Adrenal gland (tissue), 12 donors: ENCODE measurements around the gene BSND. TPM values are rescaled to one million over a fixed set of nuclear protein-coding genes. Genes with fewer than 3 reads are reported as not detected.

ENCODE experiments used
- DNase-seq, 7 donors: peaks; one replicate each; pipeline ENCODE4 v3.0.0-alpha.2; 2019 to 2020
- H3K27ac ChIP-seq, 5 donors: fragments of 200-600 bp; sonication (generic) in 4 of 5; 1 replicate in 3 of 5; 2 replicates in 2 of 5; pipeline versions ENCODE4 v1.5.1 to v1.8.0; 2016 to 2020; ENCODE audit warnings: mild to moderate bottlenecking in 1 of 5
- H3K27me3 ChIP-seq: fragments of 200-600 bp; 2 replicates; pipeline ENCODE4 v1.8.0; 2021
- H3K36me3 ChIP-seq, 2 donors: fragments of 200-600 bp; replicated peaks in 1 of 2; 1 replicate in 1 of 2; 2 replicates in 1 of 2; pipeline versions ENCODE4 v1.5.1 to v1.8.0; 2018 to 2022
- H3K4me1 ChIP-seq, 2 donors: fragments of 200-600 bp; replicated peaks in 1 of 2; 1 replicate in 1 of 2; 2 replicates in 1 of 2; pipeline versions ENCODE4 v1.5.1 to v1.8.0; 2018 to 2021
- H3K4me3 ChIP-seq, 4 donors: fragments of 200-600 bp; sonication (generic) in 3 of 4; one replicate each; pipeline ENCODE4 v1.5.1; 2016 to 2018
- H3K9me3 ChIP-seq, 3 donors: fragments of 200-600 bp; sonication (generic) in 1 of 3; replicated peaks in 1 of 3; 1 replicate in 2 of 3; 2 replicates in 1 of 3; pipeline versions ENCODE4 v1.5.1 to v1.8.0; 2016 to 2021
- POLR2A ChIP-seq, 2 donors: fragments of 450-650 bp; IDR thresholded peaks; one replicate each; pipeline ENCODE4 v1.6.1; 2017; ENCODE audit warnings: antibody characterized with exemption in 2 of 2, mild to moderate bottlenecking in 2 of 2, moderate library complexity in 1 of 2
- WGBS, 4 donors: extraction: QIAGEN DNeasy Blood & Tissue Kit in 2 of 4; methylation state at CpG; one replicate each; pipeline versions ENCODE4 v1.1.5 to v1.1.7; 2013 to 2017; 5-methylcytosine and 5-hydroxymethylcytosine counted together
- intact Hi-C, 2 donors: fragments of 100-400 bp; cut with DNase I; formaldehyde crosslinking; loops; one replicate each; pipeline versions ENCODE4 v1.14.1 to v1.15.0; 2022 to 2023
- polyA plus RNA-seq, 3 donors: library from polyadenylated mRNA; stranded (reverse); fragments of 200-250 nt in 2 of 3; fragments of 350-450 nt in 1 of 3; fragmentation: Illumina TruSeq in 1 of 3; extraction: RNeasy Lipid Tissue Mini Kit (QIAGEN cat#74804) in 1 of 3; gene quantifications; one replicate each; pipeline ENCODE4 v1.2.3, GENCODE V29; 2013 to 2014
- total RNA-seq, 9 donors: library from RNA; depleted of rRNA in 4 of 9; stranded (reverse); fragments of >200 nt in 4 of 9; fragments of 120-200 nt in 1 of 9; fragmentation: NEBNext Ultra II Directional in 1 of 9; extraction: Animal tissue kit (Norgen Biotek cat#: 25700) in 1 of 9; gene quantifications; one replicate each; pipeline versions ENCODE4 v1.1.0 to v1.2.4, GENCODE V29; 2013 to 2023
- TF ChIP-seq, protein P1 (sequence below), 6 experiments: fragments of 450-650 bp in 4 of 6; fragments of 200-600 bp in 2 of 6; sonication (generic) in 1 of 6; IDR thresholded peaks; 1 replicate in 5 of 6; 2 replicates in 1 of 6; pipeline versions ENCODE4 v1.5.1 to v1.8.0; 2016 to 2021; ENCODE audit warnings: antibody characterized with exemption in 6 of 6, mild to moderate bottlenecking in 2 of 6, moderate library complexity in 1 of 6
- donor health status: healthy with polysubstance abuse.
- donor health status: Bipolar disorder and iron deficiency.
- donor health status: DM: yes; HTN: yes; CAD: no.
- donor health status: DM: no; HTN: no; CAD: no.
- donor health status: DM: no; HTN: no; CAD: no.
- donor health status: DM: yes; HTN: yes; CAD: no.

BSND gene
- total and polyA plus RNA-seq, 12 donors: 0.04 to 0.44 (median 0.08) TPM; not detected in 9

DNA sequence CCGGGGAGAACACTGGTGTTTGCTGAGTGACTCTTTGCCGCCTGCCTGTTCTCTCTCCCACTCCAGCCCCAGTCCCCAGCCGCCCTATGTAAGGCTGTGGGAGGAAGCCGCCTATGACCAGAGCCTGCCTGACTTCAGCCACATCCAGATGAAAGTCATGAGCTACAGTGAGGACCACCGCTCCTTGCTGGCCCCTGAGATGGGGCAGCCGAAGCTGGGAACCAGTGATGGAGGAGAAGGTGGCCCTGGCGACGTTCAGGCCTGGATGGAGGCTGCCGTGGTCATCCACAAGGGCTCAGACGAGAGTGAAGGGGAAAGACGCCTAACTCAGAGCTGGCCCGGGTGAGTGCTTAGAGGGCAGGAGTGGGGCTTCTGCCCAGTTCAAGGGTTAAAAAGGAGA, 8.2 kb downstream of the BSND start:
- H3K27me3 ChIP-seq: no peaks in the 10 kb centered on the region
- no peak for DNase-seq
- no peak for TF ChIP-seq POLR2A (IDR thresholded peaks at IDR 0.05)
- TF ChIP-seq, protein P1, sequence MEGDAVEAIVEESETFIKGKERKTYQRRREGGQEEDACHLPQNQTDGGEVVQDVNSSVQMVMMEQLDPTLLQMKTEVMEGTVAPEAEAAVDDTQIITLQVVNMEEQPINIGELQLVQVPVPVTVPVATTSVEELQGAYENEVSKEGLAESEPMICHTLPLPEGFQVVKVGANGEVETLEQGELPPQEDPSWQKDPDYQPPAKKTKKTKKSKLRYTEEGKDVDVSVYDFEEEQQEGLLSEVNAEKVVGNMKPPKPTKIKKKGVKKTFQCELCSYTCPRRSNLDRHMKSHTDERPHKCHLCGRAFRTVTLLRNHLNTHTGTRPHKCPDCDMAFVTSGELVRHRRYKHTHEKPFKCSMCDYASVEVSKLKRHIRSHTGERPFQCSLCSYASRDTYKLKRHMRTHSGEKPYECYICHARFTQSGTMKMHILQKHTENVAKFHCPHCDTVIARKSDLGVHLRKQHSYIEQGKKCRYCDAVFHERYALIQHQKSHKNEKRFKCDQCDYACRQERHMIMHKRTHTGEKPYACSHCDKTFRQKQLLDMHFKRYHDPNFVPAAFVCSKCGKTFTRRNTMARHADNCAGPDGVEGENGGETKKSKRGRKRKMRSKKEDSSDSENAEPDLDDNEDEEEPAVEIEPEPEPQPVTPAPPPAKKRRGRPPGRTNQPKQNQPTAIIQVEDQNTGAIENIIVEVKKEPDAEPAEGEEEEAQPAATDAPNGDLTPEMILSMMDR (IDR thresholded peaks at IDR 0.05): no peak
- WGBS, 4 donors: 91 to 95% (median 94%) methylated on average over 12 of the region's 12 CpGs
- no peaks in the 10 kb centered on the region for H3K4me1 ChIP-seq
- no peaks in the 10 kb centered on the region for H3K36me3 ChIP-seq
- H3K9me3 ChIP-seq: no peaks in the 10 kb centered on the region
- H3K27ac ChIP-seq: no peak overlapping the region
- H3K4me3 ChIP-seq: no peak overlapping the region
- intact Hi-C loops: no loop called here

DNA sequence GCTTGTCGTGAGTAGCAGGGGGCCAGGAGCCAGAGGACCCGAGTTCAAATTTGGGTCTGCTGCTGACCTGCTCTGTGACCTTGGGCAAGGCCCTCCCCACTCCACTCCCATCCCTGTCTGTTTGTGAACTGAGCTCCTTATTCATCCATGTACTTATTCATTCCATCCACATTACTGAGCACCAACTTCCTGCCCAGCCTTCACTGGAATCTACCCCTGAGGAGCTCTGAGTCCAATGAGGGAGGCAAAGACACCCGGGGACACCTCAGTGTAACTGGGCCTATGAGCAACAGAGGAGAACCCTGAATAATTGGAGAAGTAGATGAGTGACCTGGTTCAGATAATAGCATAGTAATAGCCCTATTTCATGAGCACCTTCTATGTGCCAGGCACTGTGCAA, 8.9 kb downstream of the BSND start:
- intact Hi-C loops: no loop called here
- WGBS, 4 donors: 75 to 87% (median 86%) methylated on average over 2 to 3 of the region's 3 CpGs
- H3K27me3 ChIP-seq: no peaks in the 10 kb centered on the region
- H3K36me3 ChIP-seq: no peaks in the 10 kb centered on the region
- DNase-seq: no peak
- no peak overlapping the region for H3K27ac ChIP-seq
- no peaks in the 10 kb centered on the region for H3K4me1 ChIP-seq
- no peak for TF ChIP-seq POLR2A (IDR thresholded peaks at IDR 0.05)
- TF ChIP-seq, protein P1 (IDR thresholded peaks at IDR 0.05): no peak
- no peaks in the 10 kb centered on the region for H3K9me3 ChIP-seq
- no peak overlapping the region for H3K4me3 ChIP-seq

DNA sequence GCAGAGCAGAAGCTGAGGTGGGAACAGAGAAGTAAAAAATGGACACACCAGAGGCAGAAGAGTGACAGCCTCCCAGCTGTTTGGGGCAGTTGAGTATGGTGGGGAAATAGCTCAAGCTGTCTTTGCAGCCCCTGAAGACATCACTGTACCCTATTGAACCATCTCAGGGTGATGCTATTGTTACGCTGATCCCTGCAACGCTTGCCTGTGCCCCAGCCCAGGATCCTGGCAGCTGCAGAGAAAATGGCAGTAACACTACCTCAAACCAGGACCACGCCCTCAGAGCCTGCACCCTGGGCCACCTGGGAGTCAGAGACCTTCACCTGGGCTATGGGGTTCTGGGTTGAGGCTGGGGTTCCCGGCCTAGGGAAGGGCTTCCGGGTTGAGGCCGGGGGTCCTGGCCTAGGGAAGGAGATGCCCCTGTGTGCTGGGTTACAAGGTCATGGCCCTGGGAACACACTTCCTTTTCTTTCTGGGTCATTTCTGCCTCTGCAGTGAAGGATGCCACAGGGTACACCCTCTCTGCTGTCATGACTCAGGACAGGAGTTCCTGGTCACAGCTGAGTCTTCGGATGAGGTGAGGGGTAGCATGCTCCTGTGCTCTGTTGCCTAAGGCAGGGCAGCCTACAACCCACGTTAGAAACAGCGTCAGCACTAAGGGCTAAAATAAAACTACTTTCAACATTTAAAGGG, 11.6 kb downstream of the BSND start:
- TF ChIP-seq, protein P1 (IDR thresholded peaks at IDR 0.05): no peak
- H3K4me3 ChIP-seq: no peak overlapping the region

DNA sequence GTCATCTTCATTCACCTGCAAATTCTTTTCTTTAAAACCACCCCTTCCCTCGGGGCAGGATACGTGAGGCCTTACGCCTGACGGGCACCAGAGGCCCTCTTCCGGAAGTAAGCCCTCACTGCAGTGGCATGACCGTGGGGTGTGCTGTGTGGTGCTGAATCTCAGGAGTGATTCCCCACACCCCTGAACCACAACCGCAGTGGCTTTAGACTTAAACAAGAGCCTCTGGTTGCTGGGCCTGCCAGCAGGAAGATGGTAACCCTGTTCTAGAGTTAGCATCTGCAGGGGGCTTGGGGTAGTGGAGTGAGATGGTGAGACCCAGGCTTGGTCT, 12.1 kb downstream of the BSND start:
- no peaks in the 10 kb centered on the region for H3K9me3 ChIP-seq
- no peak overlapping the region for H3K27ac ChIP-seq
- no peak for DNase-seq
- H3K27me3 ChIP-seq: peaks cover 7% of the 10 kb centered on the region
- TF ChIP-seq, protein P1 (IDR thresholded peaks at IDR 0.05): no peak
- no peak for TF ChIP-seq POLR2A (IDR thresholded peaks at IDR 0.05)
- H3K4me1 ChIP-seq: no peaks in the 10 kb centered on the region
- no peak overlapping the region for H3K4me3 ChIP-seq
- intact Hi-C loops: no loop called here
- WGBS, 4 donors: 87 to 94% (median 90%) methylated on average over 6 to 7 of the region's 7 CpGs
- no peaks in the 10 kb centered on the region for H3K36me3 ChIP-seq

More for the DNA sequence above, 11.6 kb downstream of the BSND start:
- WGBS, 4 donors: 69 to 87% (median 83%) methylated on average over 3 to 9 of the region's 9 CpGs
- H3K36me3 ChIP-seq: no peaks in the 10 kb centered on the region
- peaks cover 7% of the 10 kb centered on the region for H3K27me3 ChIP-seq
- no peaks in the 10 kb centered on the region for H3K4me1 ChIP-seq
- intact Hi-C loops: no loop called here
- no peaks in the 10 kb centered on the region for H3K9me3 ChIP-seq
- no peak for DNase-seq
- H3K27ac ChIP-seq: no peak overlapping the region
